HCT116 (cell line): Measurements from ENCODE around the gene SOX30. TPM values are rescaled to one million over a fixed set of nuclear protein-coding genes. Genes with fewer than 3 reads are reported as not detected.
"Not testable (repeated sequence)": the region's sequence is repeated elsewhere in the genome, so short reads cannot be mapped to it uniquely, and the experiment has no call there.

Source experiments
- ATAC-seq: fragments of 200-7000 bp; cut with Tn5 transposase; 2 replicates; pipeline ENCODE4 v1.9.1; 2020; ENCODE audit warnings: mild to moderate bottlenecking, moderate library complexity
- Bru-seq: library from RNA; stranded (reverse); fragments of 400-500 nt; gene quantifications from one replicate; lab custom pipeline; 2021; lab: Mats Ljungman, UMichigan
- BruChase-seq, 2 experiments: library from RNA; stranded (reverse); fragments of 400-500 nt; gene quantifications; one replicate each; lab custom pipeline; 2021; lab: Mats Ljungman, UMichigan
- BruUV-seq: library from RNA; stranded (reverse); fragments of 400-500 nt; replicated peaks from 2 replicates; lab custom pipeline; 2021; lab: Mats Ljungman, UMichigan
- CTCF ChIA-PET: fragments of 300-600 bp; sonication (Branson Sonifier 250); formaldehyde crosslinking; loops from one replicate; lab custom pipeline; 2021; ENCODE audit warnings: antibody characterized with exemption; lab: Charles Lee
- POLR2A ChIA-PET: fragments of 300-600, 350-600 bp; sonication (Branson Sonifier 250); formaldehyde crosslinking; loops from one replicate; lab custom pipeline; 2021; ENCODE audit warnings: antibody characterized with exemption; lab: Charles Lee
- RAD21 ChIA-PET, 2 experiments: fragments of 300-600 bp; sonication (Branson Sonifier 250); formaldehyde crosslinking; loops; one replicate each; lab custom pipeline; 2023; ENCODE audit warnings: low total read pairs in 2 of 2; ENCODE audit not compliant: uncharacterized antibody in 2 of 2, unreplicated experiment in 2 of 2, low non-redundant PET in 1 of 2; lab: Charles Lee
- DNase-seq: peaks from one replicate; pipeline ENCODE4 v3.0.0-alpha.2; 2010; ENCODE audit warnings: low read depth, low spot score
- H2AFZ ChIP-seq: fragments of 200-600 bp; shearing (Covaris generic), sonication (generic); 2 replicates; pipeline ENCODE4 v1.6.1; 2017; ENCODE audit warnings: low read depth, mixed run types, mixed read lengths, antibody characterized with exemption, low read length; ENCODE audit not compliant: poor library complexity, severe bottlenecking
- H3K27ac ChIP-seq: 2 replicates; pipeline ENCODE4 v1.5.1; 2012; ENCODE audit warnings: low read depth, low read length
- H3K27me3 ChIP-seq: fragments of 200-600 bp; sonication (generic); 2 replicates; pipeline ENCODE4 v1.6.1; 2016; ENCODE audit warnings: mixed run types, low read length, mixed read lengths; ENCODE audit not compliant: insufficient read depth
- H3K36me3 ChIP-seq, 2 experiments: fragments of 200-500 bp in 1 of 2; fragments of 200-600 bp in 1 of 2; sonication (Bioruptor generic) in 1 of 2; sonication (generic) in 1 of 2; 2 replicates each; pipeline versions ENCODE4 v1.5.1 to v1.6.1; 2014 to 2016; ENCODE audit warnings: low read length in 2 of 2, inconsistent platforms in 1 of 2, mixed read lengths in 1 of 2, mixed run types in 1 of 2; ENCODE audit not compliant: insufficient read depth in 2 of 2, control insufficient read depth in 1 of 2
- H3K4me1 ChIP-seq, 2 experiments: fragments of 200-600 bp in 1 of 2; sonication (generic) in 1 of 2; 2 replicates each; pipeline versions ENCODE4 v1.5.1 to v1.6.1; 2012 to 2017; ENCODE audit warnings: low read length in 2 of 2, inconsistent platforms in 1 of 2, mild to moderate bottlenecking in 1 of 2, mixed read lengths in 1 of 2, mixed run types in 1 of 2, moderate library complexity in 1 of 2; ENCODE audit not compliant: insufficient read depth in 2 of 2, control insufficient read depth in 1 of 2
- H3K4me2 ChIP-seq: fragments of 200-600 bp; sonication (generic); 2 replicates; pipeline ENCODE4 v1.6.1; 2017; ENCODE audit warnings: mixed run types, low read length, mixed read lengths
- H3K4me3 ChIP-seq, 2 experiments: fragments of 200-600 bp in 1 of 2; sonication (generic) in 1 of 2; replicated peaks in 1 of 2; 2 replicates each; pipeline ENCODE4 v1.5.1; 2011 to 2016; ENCODE audit warnings: low read length in 2 of 2, control low read depth in 1 of 2, low read depth in 1 of 2, mild to moderate bottlenecking in 1 of 2, mixed read lengths in 1 of 2, mixed run types in 1 of 2
- H3K79me2 ChIP-seq: fragments of 200-600 bp; sonication (generic); 2 replicates; pipeline ENCODE4 v1.6.1; 2017; ENCODE audit warnings: mild to moderate bottlenecking, mixed run types, low read length, moderate library complexity, mixed read lengths; ENCODE audit not compliant: insufficient read depth
- H3K9ac ChIP-seq: fragments of 200-600 bp; sonication (generic); 2 replicates; pipeline ENCODE4 v1.6.1; 2016; ENCODE audit warnings: low read length, mixed read lengths
- H3K9me2 ChIP-seq: fragments of 200-600 bp; sonication (generic), shearing (Covaris generic); 2 replicates; pipeline ENCODE4 v1.6.1; 2017; ENCODE audit warnings: mixed run types, mild to moderate bottlenecking, moderate library complexity; ENCODE audit not compliant: insufficient read depth
- H3K9me3 ChIP-seq, 2 experiments: fragments of 200-500 bp in 1 of 2; fragments of 200-600 bp in 1 of 2; sonication (Bioruptor generic) in 1 of 2; sonication (generic) in 1 of 2; 2 replicates each; pipeline ENCODE4 v1.6.1; 2014 to 2017; ENCODE audit warnings: low read length in 2 of 2, mixed read lengths in 2 of 2, inconsistent platforms in 1 of 2, low read depth in 1 of 2, mild to moderate bottlenecking in 1 of 2, mixed run types in 1 of 2, moderate library complexity in 1 of 2; ENCODE audit not compliant: control insufficient read depth in 1 of 2, insufficient read depth in 1 of 2
- H4K20me1 ChIP-seq: fragments of 200-600 bp; sonication (generic), shearing (Covaris generic); 2 replicates; pipeline ENCODE4 v1.6.1; 2017; ENCODE audit warnings: mixed run types, mild to moderate bottlenecking, moderate library complexity; ENCODE audit not compliant: insufficient read depth
- CBX3 ChIP-seq: IDR thresholded peaks from 2 replicates; pipeline ENCODE4 v1.6.1; 2012; ENCODE audit warnings: low read depth
- EGR1 ChIP-seq: IDR thresholded peaks from 2 replicates; pipeline ENCODE4 v1.6.1; 2012; ENCODE audit warnings: low read depth
- EZH2 ChIP-seq: fragments of 200-600 bp; sonication (generic); IDR thresholded peaks from 2 replicates; pipeline ENCODE4 v1.6.1; 2017; ENCODE audit warnings: antibody characterized with exemption, mixed run types
- FOSL1 ChIP-seq: IDR thresholded peaks from 2 replicates; pipeline ENCODE4 v1.6.1; 2012; ENCODE audit warnings: low read depth
- POLR2A ChIP-seq: IDR thresholded peaks from 2 replicates; pipeline ENCODE4 v1.7.0; 2011; ENCODE audit warnings: borderline replicate concordance; ENCODE audit not compliant: insufficient read depth, insufficient read length; ENCODE audit errors: extremely low read depth
- SRF ChIP-seq: IDR thresholded peaks from 2 replicates; pipeline ENCODE4 v1.6.1; 2012; ENCODE audit warnings: low read depth
- ZNF274 ChIP-seq: fragments of 200-500 bp; sonication (Bioruptor generic); IDR thresholded peaks from 2 replicates; pipeline ENCODE4 v1.6.1; 2014; ENCODE audit warnings: mild to moderate bottlenecking, low read depth, low read length, inconsistent platforms
- intact Hi-C: fragments of 100-400 bp; cut with micrococcal nuclease; formaldehyde crosslinking; loops from 2 replicates; pipeline ENCODE4 v1.10.0; 2022
- long read RNA-seq: library from polyadenylated mRNA; unstranded; transcript quantifications from one replicate; pipeline ENCODE4 v2.0.0, GENCODE V29; 2021; ENCODE audit not compliant: unreplicated experiment
- polyA plus RNA-seq: library from polyadenylated mRNA; unstranded; fragments of >200 nt; gene quantifications from 2 replicates; pipeline ENCODE4 v1.2.1, GENCODE V29; 2012; ENCODE audit warnings: missing spikeins
- total RNA-seq: library from RNA; stranded (reverse); gene quantifications from one replicate; pipeline ENCODE4 v1.2.1, GENCODE V29; 2021; ENCODE audit not compliant: unreplicated experiment
- TF ChIP-seq, protein P1 (sequence below): IDR thresholded peaks from 2 replicates; pipeline ENCODE4 v1.6.1; 2012

The SOX30 gene
- 0.27 TPM for total RNA-seq
- polyA plus RNA-seq: 0.10 and 0.44 TPM in 2 replicates
- percentile 23 among the genes with signal in this experiment for Bru-seq, nascent RNA
- percentile 28 among the genes with signal in this experiment for BruChase-seq, experiment 1, labeled RNA remaining after a 6-hour chase
- BruChase-seq, experiment 2, labeled RNA remaining after a 2-hour chase: percentile 30 among the genes with signal in this experiment
- long read RNA-seq, partial matches to known transcripts: 0 of 4 reads
- long read RNA-seq, other reads (novel, unspliced or antisense): 4 of 4 reads

DNA sequence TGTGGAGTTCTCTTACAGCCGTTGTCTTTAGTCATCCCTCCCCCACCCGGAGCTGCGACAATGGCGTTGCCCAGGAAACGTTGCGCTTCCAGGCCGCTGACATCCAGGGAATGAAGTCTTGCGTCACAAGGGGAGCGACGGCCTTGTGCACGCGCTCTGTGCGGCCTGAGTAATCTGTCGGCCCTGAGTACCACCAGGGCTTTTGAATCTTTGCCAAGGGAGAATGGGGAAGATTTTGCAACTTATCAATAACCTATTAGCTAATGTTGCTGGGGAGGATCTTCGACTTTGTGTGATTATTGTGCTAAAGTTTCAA lies at the start of gene SOX30:
TSS of gene SOX30 (minus strand) at position 62 of the 316 bp plus-strand sequence. CDS start 360 bp downstream, outside the sequence.
- H3K27me3 ChIP-seq: no peaks in the 10 kb centered on the region
- ChIA-PET CTCF (no interaction called here), RAD21 (no interaction called here), POLR2A (no interaction called here)
- no peak within 1 kb of the TSS for H3K4me3 ChIP-seq
- no peak within 1 kb of the TSS for H3K4me2 ChIP-seq
- no peaks in the 10 kb centered on the region for H3K79me2 ChIP-seq
- intact Hi-C loops: no loop called here
- BruUV-seq: no TSS peak
- H3K9ac ChIP-seq: no peak within 1 kb of the TSS
- H3K36me3 ChIP-seq: no peaks in the 10 kb centered on the region
- H3K4me1 ChIP-seq: peaks cover 0 to 9% of the 10 kb centered on the region in 2 experiments; a peak in 1 of 4 replicates
- H3K9me2 ChIP-seq: no peaks in the 10 kb centered on the region
- H3K9me3 ChIP-seq: no peaks in the 10 kb centered on the region
- TF ChIP-seq POLR2A (no peak), EGR1 (no peak), FOSL1 (no peak), SRF (no peak), EZH2 (no peak), ZNF274 (no peak), CBX3 (no peak)
- TF ChIP-seq, protein P1, sequence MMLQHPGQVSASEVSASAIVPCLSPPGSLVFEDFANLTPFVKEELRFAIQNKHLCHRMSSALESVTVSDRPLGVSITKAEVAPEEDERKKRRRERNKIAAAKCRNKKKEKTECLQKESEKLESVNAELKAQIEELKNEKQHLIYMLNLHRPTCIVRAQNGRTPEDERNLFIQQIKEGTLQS: no peak
- ATAC-seq: no peak
- no peak within 1 kb of the TSS for H2AFZ ChIP-seq
- no peak for DNase-seq
- no peaks in the 10 kb centered on the region for H4K20me1 ChIP-seq
- H3K27ac ChIP-seq: no peak within 1 kb of the TSS

DNA sequence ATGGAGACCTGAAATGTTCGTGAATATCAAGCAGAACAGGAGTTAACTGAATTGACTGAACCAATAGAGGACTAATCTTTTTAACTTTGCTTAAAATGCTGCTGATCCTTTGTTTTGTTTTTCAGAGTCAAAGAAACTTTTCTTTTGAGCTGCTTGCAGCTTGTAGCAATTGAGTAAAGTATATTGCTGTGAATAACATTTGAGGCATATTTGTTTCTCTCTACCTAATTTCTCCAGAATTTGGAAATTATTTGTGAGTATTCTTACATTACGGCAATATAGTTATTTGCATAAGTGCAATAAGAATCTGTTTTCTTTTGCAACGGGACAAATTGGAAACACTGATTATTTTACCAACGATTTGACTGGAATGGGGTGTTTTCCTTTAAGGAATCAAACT lies 46.4 kb upstream of the SOX30 start:
- H2AFZ ChIP-seq, BruUV-seq, intact Hi-C loops, H3K4me1 ChIP-seq, CTCF ChIA-PET, H3K9ac ChIP-seq, H3K79me2 ChIP-seq, POLR2A ChIA-PET, ATAC-seq, H3K27ac ChIP-seq, H3K4me2 ChIP-seq, H3K9me3 ChIP-seq, H3K27me3 ChIP-seq, RAD21 ChIA-PET, H4K20me1 ChIP-seq, H3K9me2 ChIP-seq, DNase-seq, H3K4me3 ChIP-seq, H3K36me3 ChIP-seq: not testable (repeated sequence)

DNA sequence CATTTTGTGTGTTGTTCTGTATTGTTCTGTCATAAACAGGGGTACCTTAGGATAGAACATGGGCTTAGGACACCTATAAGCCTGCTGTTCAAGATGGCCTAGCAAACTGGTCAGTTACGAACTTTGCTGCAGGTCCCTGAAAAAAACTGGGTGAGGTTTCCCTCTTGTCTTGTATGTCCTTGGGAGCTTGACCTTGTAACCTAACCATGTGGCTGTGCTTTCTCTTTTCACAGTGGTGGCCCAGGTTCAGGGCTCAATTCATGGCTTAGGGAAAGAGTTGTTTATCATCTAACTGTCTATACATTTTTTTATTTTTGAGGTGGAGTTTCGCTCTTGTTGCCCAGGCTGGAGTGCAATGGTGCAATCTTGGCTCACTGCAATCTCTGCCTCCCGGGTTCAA lies 43.9 kb upstream of the SOX30 start:
- RAD21 ChIA-PET, H3K27ac ChIP-seq, H3K4me1 ChIP-seq, H3K36me3 ChIP-seq, intact Hi-C loops, H3K9me3 ChIP-seq, POLR2A ChIA-PET, CTCF ChIA-PET, H3K79me2 ChIP-seq, H3K27me3 ChIP-seq, DNase-seq, H3K4me3 ChIP-seq, H3K9me2 ChIP-seq, ATAC-seq, H3K9ac ChIP-seq, H3K4me2 ChIP-seq, H4K20me1 ChIP-seq, H2AFZ ChIP-seq, BruUV-seq: not testable (repeated sequence)

DNA sequence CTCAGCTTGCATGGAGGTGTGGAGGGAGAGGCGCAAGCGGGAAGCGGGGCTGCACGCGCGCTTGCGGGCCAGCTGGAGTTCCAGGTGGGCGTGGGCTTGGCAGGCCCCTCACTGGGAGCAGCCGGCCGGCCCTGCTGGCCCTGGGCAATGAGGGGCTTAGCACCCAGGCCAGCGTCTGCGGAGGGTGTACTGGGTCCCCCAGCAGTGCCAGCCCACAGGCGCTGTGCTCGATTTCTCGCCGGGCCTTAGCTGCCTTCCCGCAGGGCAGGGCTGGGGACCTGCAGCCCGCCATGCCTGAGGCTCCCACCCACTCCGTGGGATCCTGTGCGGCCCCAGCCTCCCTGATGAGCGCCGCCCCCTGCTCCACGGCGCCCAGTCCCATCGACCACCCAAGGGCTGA lies 41.6 kb upstream of the SOX30 start:
- DNase-seq, RAD21 ChIA-PET, ATAC-seq, H3K4me2 ChIP-seq, H3K27ac ChIP-seq, H4K20me1 ChIP-seq, BruUV-seq, H3K9me2 ChIP-seq, H3K36me3 ChIP-seq, intact Hi-C loops, CTCF ChIA-PET, POLR2A ChIA-PET, H3K79me2 ChIP-seq, H3K9ac ChIP-seq, H3K9me3 ChIP-seq, H3K4me3 ChIP-seq, H3K4me1 ChIP-seq, H3K27me3 ChIP-seq, H2AFZ ChIP-seq: not testable (repeated sequence)
